Smooth muscle cell of the brain vasculature (primary cell): ENCODE data around the gene KBTBD12.

Experiments used
- DNase-seq: peaks from one replicate; pipeline ENCODE4 v3.0.0-alpha.2; 2012; ENCODE audit warnings: low read depth, low spot score

KBTBD12 gene

GRCh38 chr3:128012050-128012449 lies 97.0 kb downstream of the KBTBD12 start:
- DNase-seq, result no peak

- DNase-seq, result no peak
These were observed 99.5 kb downstream of the KBTBD12 start for GRCh38 chr3:128014548-128014947.

DNA sequence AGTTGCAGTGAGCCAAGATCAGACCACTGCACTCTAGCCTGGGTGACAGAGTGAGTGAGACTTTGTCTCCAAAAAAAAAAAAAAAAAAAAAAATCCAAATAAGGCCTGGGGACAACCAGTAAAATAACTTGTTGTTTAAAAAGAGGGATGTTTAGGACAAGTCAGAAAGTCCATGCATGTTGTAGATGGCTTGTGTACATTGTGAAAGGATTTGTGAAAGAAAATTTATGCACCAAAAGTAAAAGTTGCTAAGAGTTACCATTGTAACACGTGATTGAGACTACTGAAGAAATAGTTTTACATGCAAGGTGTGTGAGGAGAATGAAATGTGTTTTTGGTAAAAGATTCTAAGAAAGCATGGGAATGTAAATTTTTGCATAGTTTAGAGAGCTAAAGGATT lies 101.5 kb downstream of the KBTBD12 start:
- DNase-seq, result no peak

- DNase-seq, result no peak
These were observed 106.8 kb downstream of the KBTBD12 start for GRCh38 chr3:128021768-128022372.

DNA sequence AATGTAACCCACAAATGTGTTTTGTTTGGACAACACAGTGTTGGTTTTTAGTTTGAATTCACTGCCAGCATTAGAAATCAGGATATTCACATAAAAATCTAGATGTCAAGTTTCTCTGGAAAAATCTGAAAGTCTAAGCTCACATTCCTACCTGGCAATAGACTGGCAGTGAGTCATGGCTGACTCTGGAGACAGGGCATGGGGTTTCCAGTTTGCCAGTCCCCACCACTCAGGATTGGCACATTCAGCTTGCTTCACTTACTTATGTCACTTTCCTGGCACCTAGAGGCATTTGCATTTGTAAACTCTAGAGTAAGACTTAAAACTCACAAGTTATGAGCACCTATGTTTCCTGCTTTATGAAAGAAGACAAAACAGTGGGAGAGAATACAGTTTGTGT lies 118.1 kb downstream of the KBTBD12 start:
- DNase-seq, result no peak

- DNase-seq, result no peak
These were observed 121.1 kb downstream of the KBTBD12 start for GRCh38 chr3:128036119-128036518.
